ENCODE results near the gene SPEM2. TPM values are rescaled to one million over a fixed set of nuclear protein-coding genes. Genes with fewer than 3 reads are reported as not detected.
"Not testable (repeated sequence)": the region's sequence is repeated elsewhere in the genome, so short reads cannot be mapped to it uniquely, and the experiment has no call there.

Gene SPEM2
- total RNA-seq, 1 donor from 2014 or later = not detected

DNA sequence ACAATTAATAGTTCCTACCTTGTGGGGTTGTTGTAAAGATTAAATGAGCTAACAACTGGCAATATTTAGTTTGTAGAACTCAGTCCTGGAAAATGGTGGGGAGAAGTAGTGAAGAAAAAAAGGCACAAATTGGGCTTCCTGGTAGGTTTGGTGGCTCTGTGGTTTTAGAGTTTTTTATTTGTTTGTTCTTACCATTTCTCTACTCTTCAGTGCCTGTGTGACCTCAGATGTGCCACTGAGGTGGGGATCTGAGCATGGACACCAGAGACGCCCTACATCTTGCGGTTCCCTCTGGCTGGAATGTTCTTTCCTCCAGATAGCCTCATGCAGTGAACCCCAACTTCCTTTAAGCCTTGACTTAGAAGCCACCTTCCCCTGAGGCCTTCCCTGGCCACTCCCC, 46.3 kb downstream of the SPEM2 start:
- Mint-ChIP-seq H3K4me3 (ENCODE audit: unreplicated experiment) (no peak overlapping the region), H3K27me3 (ENCODE audit: unreplicated experiment) (no peaks in the 10 kb centered on the region), H3K36me3 (ENCODE audit: unreplicated experiment) (peaks cover 5% of the 10 kb centered on the region), H3K27ac (ENCODE audit: unreplicated experiment) (no peak overlapping the region), H3K9me3 (ENCODE audit: unreplicated experiment) (no peaks in the 10 kb centered on the region), H3K4me1 (ENCODE audit: unreplicated experiment) (peaks cover 16% of the 10 kb centered on the region)
- TF ChIP-seq, protein P1, sequence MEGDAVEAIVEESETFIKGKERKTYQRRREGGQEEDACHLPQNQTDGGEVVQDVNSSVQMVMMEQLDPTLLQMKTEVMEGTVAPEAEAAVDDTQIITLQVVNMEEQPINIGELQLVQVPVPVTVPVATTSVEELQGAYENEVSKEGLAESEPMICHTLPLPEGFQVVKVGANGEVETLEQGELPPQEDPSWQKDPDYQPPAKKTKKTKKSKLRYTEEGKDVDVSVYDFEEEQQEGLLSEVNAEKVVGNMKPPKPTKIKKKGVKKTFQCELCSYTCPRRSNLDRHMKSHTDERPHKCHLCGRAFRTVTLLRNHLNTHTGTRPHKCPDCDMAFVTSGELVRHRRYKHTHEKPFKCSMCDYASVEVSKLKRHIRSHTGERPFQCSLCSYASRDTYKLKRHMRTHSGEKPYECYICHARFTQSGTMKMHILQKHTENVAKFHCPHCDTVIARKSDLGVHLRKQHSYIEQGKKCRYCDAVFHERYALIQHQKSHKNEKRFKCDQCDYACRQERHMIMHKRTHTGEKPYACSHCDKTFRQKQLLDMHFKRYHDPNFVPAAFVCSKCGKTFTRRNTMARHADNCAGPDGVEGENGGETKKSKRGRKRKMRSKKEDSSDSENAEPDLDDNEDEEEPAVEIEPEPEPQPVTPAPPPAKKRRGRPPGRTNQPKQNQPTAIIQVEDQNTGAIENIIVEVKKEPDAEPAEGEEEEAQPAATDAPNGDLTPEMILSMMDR (IDR thresholded peaks at IDR 0.05) = no peak
- no peak for DNase-seq (ENCODE audit: extremely low spot score, unreplicated experiment)

DNA sequence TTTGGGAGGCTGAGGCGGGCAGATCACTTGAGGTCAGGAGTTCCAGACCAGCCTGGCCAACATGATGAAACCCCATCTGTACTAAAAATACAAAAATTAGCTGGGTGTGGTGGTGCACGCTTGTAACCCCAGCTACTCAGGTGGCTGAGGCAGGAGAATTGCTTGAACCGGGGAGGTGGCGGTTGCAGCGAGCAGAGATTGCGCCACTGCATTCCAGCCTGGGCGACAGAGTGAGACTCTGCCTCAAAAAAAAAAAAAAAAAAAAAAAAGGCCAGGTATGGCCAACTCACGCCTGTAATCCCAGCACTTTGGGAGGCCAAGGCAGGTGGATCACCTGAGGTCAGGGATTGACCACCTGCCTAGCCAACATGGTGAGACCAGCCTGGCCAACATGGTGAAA, 49.4 kb downstream of the SPEM2 start:
- not testable (repeated sequence) for H3K4me3 Mint-ChIP-seq (ENCODE audit: unreplicated experiment); DNase-seq (ENCODE audit: extremely low spot score, unreplicated experiment); H3K27ac Mint-ChIP-seq (ENCODE audit: unreplicated experiment); H3K36me3 Mint-ChIP-seq (ENCODE audit: unreplicated experiment); H3K9me3 Mint-ChIP-seq (ENCODE audit: unreplicated experiment); H3K27me3 Mint-ChIP-seq (ENCODE audit: unreplicated experiment)
- H3K4me1 Mint-ChIP-seq (ENCODE audit: unreplicated experiment) = peaks cover 36% of the 10 kb centered on the region

DNA sequence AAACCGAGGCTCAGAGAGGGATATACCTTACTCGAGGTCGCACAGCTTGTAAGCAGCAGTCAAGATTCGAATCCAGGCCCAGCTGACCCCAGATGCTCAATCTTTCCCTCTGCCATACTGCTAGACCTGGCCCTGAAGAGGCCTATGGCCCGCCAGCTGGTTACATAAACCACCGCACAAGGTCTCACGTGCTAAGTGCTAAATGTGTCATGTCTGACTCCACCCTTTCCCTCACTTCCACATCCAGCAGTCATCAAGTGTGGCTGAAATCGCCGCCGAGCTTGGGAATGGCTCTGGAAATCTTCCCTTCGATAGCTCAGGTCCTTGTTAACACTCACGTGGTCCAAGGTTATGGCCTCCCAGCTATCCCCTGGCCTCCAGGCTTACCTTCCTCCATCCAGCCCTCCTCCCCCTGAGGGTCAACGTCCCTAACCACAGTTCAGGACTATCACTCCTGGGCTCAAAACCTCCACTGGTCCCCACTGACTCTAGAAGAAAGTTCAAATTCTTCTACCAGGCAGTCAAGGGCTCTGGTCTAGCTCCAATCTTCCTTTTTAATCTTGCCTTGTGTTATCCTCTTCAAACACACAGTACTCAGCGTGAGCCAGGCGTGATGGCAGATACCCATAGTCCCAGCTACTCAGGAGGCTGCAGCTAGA, 50.5 kb downstream of the SPEM2 start:
- TF ChIP-seq, protein P1 (IDR thresholded peaks at IDR 0.05) = no peak
- peaks cover 4% of the 10 kb centered on the region for H3K36me3 Mint-ChIP-seq (ENCODE audit: unreplicated experiment)

DNA sequence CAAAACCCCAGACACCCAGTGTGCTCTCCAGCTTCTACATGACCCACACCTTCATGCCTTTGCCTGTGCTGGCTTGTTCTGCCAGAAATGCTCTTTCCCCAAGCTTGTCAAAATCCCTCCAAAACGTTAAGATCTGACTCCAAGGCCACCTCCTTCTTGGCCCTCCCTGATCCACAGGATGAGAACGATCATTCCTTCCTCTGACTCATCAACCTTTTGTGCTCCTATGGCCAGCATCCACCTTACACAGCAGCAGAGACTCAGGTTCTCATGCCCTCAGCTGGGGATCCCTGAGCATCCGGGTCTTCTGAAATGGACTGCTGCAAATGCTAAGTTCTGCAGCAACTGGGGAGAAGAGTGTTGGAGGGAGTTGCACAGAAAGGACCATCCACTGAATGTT, 51.1 kb downstream of the SPEM2 start:
- peaks cover 4% of the 10 kb centered on the region for H3K36me3 Mint-ChIP-seq (ENCODE audit: unreplicated experiment)
- no peak overlapping the region for H3K4me3 Mint-ChIP-seq (ENCODE audit: unreplicated experiment)
- H3K4me1 Mint-ChIP-seq (ENCODE audit: unreplicated experiment) = peaks cover 46% of the 10 kb centered on the region
- no peaks in the 10 kb centered on the region for H3K27me3 Mint-ChIP-seq (ENCODE audit: unreplicated experiment)
- no peaks in the 10 kb centered on the region for H3K9me3 Mint-ChIP-seq (ENCODE audit: unreplicated experiment)
- DNase-seq (ENCODE audit: extremely low spot score, unreplicated experiment) = no peak
- TF ChIP-seq, protein P1 (IDR thresholded peaks at IDR 0.05) = no peak
- H3K27ac Mint-ChIP-seq (ENCODE audit: unreplicated experiment) = peak overlapping the region; percentile 92

More for the DNA sequence above, 50.5 kb downstream of the SPEM2 start:
- no peak for DNase-seq (ENCODE audit: extremely low spot score, unreplicated experiment)
- Mint-ChIP-seq H3K27me3 (ENCODE audit: unreplicated experiment) (no peaks in the 10 kb centered on the region), H3K4me1 (ENCODE audit: unreplicated experiment) (peaks cover 46% of the 10 kb centered on the region), H3K9me3 (ENCODE audit: unreplicated experiment) (no peaks in the 10 kb centered on the region), H3K4me3 (ENCODE audit: unreplicated experiment) (no peak overlapping the region), H3K27ac (ENCODE audit: unreplicated experiment) (peak overlapping the region; percentile 92)

DNA sequence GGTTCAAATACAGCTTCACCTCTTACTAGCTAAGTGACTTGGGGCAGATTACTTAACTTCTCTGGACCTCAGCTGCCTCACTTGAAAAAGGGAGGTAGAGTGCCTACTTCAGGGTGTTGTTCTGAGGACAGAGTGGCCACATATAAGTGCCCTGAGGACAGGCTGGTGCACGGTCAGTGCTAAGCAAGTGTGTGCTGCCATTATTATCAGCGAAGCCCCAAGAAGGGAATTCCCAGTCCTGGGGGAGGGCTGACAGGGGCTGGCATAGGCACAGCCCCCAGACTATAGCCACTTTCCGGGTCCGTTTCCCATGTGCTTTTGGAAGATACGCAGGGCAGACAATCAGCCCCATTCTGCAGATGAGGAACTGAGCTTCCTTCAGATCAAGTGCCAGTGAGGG, 51.5 kb downstream of the SPEM2 start:
- TF ChIP-seq, protein P1 (IDR thresholded peaks at IDR 0.05) = no peak
- peak overlapping the region; percentile 79 for H3K4me3 Mint-ChIP-seq (ENCODE audit: unreplicated experiment)
- peak overlapping the region; percentile 92 for H3K27ac Mint-ChIP-seq (ENCODE audit: unreplicated experiment)
- DNase-seq (ENCODE audit: extremely low spot score, unreplicated experiment) = no peak
- H3K4me1 Mint-ChIP-seq (ENCODE audit: unreplicated experiment) = peaks cover 45% of the 10 kb centered on the region
- peaks cover 4% of the 10 kb centered on the region for H3K36me3 Mint-ChIP-seq (ENCODE audit: unreplicated experiment)
- H3K27me3 Mint-ChIP-seq (ENCODE audit: unreplicated experiment) = no peaks in the 10 kb centered on the region
- no peaks in the 10 kb centered on the region for H3K9me3 Mint-ChIP-seq (ENCODE audit: unreplicated experiment)

Other genes with a start within 250 kb of the SPEM2 start
- 1.6 and 2.4 TPM in 2 replicates for gene ASGR1, start 246.2 kb upstream of the SPEM2 start, total RNA-seq
- gene DLG4, start 205.8 kb upstream of the SPEM2 start, total RNA-seq = 32.6 and 38.5 TPM in 2 replicates
- 302 and 354 TPM in 2 replicates for gene ACADVL, start 205.7 kb upstream of the SPEM2 start, total RNA-seq
- gene DVL2, start 191.1 kb upstream of the SPEM2 start, total RNA-seq = 87.7 and 99.7 TPM in 2 replicates
- gene PHF23, start 186.2 kb upstream of the SPEM2 start, total RNA-seq = 51.6 and 54.7 TPM in 2 replicates
- gene GABARAP, start 183.2 kb upstream of the SPEM2 start, total RNA-seq = 642 TPM in 2 replicates
- 145 and 151 TPM in 2 replicates for gene CTDNEP1, start 173.9 kb upstream of the SPEM2 start, total RNA-seq
- gene ELP5, start 173.4 kb upstream of the SPEM2 start, total RNA-seq = 30.2 and 37.6 TPM in 2 replicates
- 0.27 and 0.89 TPM in 2 replicates for gene CLDN7, start 163.1 kb upstream of the SPEM2 start, total RNA-seq
- gene SLC2A4, start 143.9 kb upstream of the SPEM2 start, total RNA-seq = 0.59 and 0.63 TPM in 2 replicates
- gene YBX2, start 131.0 kb upstream of the SPEM2 start, total RNA-seq = 0.40 TPM in 1 of 2 replicates, not detected in the other
- gene EIF5A, start 118.0 kb upstream of the SPEM2 start, total RNA-seq = 352 and 359 TPM in 2 replicates
- 54.9 and 61.9 TPM in 2 replicates for gene GPS2, start 110.3 kb upstream of the SPEM2 start, total RNA-seq
- gene NEURL4, start 96.3 kb upstream of the SPEM2 start, total RNA-seq = 38.0 and 45.1 TPM in 2 replicates
- 2.0 and 4.2 TPM in 2 replicates for gene ACAP1, start 89.1 kb upstream of the SPEM2 start, total RNA-seq
- gene KCTD11, start 73.5 kb upstream of the SPEM2 start, total RNA-seq = 12.7 and 13.3 TPM in 2 replicates
- gene TMEM95, start 70.5 kb upstream of the SPEM2 start, total RNA-seq = not detected in 2 replicates
- gene TNK1, start 44.5 kb upstream of the SPEM2 start, total RNA-seq = not detected in 2 replicates
- 73.9 and 81.4 TPM in 2 replicates for gene PLSCR3, start 31.1 kb upstream of the SPEM2 start, total RNA-seq
- gene TMEM256, start 21.5 kb upstream of the SPEM2 start, total RNA-seq = 40.7 and 45.9 TPM in 2 replicates
- gene NLGN2, start 17.8 kb upstream of the SPEM2 start, total RNA-seq = 53.8 and 56.8 TPM in 2 replicates
- gene SPEM1, start 5.3 kb upstream of the SPEM2 start, total RNA-seq = not detected in 2 replicates
- not detected in 2 replicates for gene SPEM3, start 3.2 kb downstream of the SPEM2 start, total RNA-seq
- 6.4 and 6.7 TPM in 2 replicates for gene TMEM102, start 9.8 kb downstream of the SPEM2 start, total RNA-seq
- gene FGF11, start 13.9 kb downstream of the SPEM2 start, total RNA-seq = 1.3 and 1.5 TPM in 2 replicates
- 9.3 and 11.0 TPM in 2 replicates for gene CHRNB1, start 19.4 kb downstream of the SPEM2 start, total RNA-seq
- gene ZBTB4, start 54.0 kb downstream of the SPEM2 start, total RNA-seq = 47.9 and 49.7 TPM in 2 replicates
- gene SLC35G6, start 55.8 kb downstream of the SPEM2 start, total RNA-seq = not detected in 2 replicates
- 148 and 149 TPM in 2 replicates for gene POLR2A, start 58.8 kb downstream of the SPEM2 start, total RNA-seq
- 14.6 and 15.0 TPM in 2 replicates for gene TNFSF12, start 123.4 kb downstream of the SPEM2 start, total RNA-seq
- gene TNFSF13, start 133.1 kb downstream of the SPEM2 start, total RNA-seq = 1.3 and 1.5 TPM in 2 replicates
- gene SENP3, start 136.3 kb downstream of the SPEM2 start, total RNA-seq = 52.5 and 53.7 TPM in 2 replicates
- gene CD68, start 154.0 kb downstream of the SPEM2 start, total RNA-seq = 1.1 TPM in 2 replicates
- gene MPDU1, start 158.2 kb downstream of the SPEM2 start, total RNA-seq = 34.2 and 42.2 TPM in 2 replicates
- gene SOX15, start 164.5 kb downstream of the SPEM2 start, total RNA-seq = 0.78 TPM in 2 replicates
- gene FXR2, start 189.3 kb downstream of the SPEM2 start, total RNA-seq = 48.7 and 50.7 TPM in 2 replicates
- gene SAT2, start 202.2 kb downstream of the SPEM2 start, total RNA-seq = 134 and 135 TPM in 2 replicates
- gene SHBG, start 204.5 kb downstream of the SPEM2 start, total RNA-seq = 0.97 and 1.4 TPM in 2 replicates
- gene ATP1B2, start 225.3 kb downstream of the SPEM2 start, total RNA-seq = 2.4 and 3.0 TPM in 2 replicates

Data from osteocyte (in vitro differentiated cells).